ENCODE measurements around the gene PBOV1.

Gene PBOV1

DNA sequence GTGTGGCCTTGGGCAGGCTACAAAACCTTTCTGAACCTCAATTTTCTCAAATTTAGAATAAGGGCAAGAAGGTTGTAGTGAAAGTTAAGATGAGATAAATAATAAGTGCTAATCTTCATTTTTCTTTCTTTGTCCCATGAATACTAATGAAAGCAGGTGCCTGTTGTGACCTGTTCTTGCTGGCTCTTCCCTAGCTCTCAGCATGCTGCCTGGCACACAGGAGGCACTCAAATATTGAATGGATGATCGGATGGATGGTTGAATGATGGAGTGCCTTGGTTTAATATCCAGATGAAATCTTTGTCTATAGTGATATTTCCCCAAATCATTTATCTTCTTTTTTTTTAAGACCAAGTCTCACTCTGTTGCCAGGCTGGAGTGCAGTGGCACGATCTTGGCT, 15.0 kb downstream of the PBOV1 start:
- DNase-seq: no peak

DNA sequence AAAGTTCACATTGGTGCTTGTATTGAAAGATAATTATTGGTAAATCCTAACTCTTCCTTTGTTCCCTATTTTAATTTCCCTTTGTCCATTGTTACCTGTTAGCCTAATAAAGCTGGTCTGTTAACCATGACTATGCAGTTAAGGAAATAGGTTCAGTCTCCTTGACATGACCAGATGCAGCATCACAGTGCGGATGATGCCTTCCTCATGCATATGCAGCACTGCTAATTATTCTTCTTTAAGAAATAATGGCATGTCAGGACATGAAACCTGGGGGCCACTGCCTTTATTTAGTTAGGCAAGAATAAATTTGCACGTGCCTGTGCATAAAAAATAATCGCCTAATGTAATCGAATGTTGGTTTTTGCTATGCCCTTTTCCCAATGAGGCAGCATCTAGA, 16.5 kb downstream of the PBOV1 start:
- no peak for DNase-seq

DNA sequence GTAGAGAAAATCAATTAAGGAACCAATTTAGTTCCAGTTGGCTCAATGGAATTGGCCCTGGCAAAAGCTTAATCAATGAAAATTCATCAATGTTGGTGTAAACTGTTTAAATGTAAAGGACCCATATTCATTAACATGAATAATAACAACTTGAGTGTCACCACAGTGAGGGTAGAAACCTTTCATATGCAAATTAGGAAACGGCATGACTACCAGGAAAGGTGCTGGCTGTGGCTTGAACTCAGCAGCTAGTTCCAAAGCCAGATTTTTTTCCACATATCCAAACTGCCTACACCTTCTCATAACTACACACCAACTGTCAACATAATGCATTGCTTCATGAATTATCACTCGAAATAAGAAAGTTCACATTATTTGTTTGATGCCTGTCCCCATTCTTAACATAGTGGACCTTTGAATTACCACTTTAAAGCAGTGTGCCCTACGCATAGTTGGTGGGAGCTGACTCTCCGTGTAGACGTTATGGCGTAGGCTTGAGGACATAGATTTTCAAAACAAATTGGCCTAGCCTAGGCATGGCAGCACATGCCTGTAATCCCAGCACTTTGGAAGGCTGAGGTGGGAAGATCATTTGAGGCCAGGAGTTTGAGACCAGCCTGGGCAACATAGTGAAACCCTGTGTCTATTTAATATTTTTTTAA, 19.7 kb downstream of the PBOV1 start:
- DNase-seq: no peak

DNA sequence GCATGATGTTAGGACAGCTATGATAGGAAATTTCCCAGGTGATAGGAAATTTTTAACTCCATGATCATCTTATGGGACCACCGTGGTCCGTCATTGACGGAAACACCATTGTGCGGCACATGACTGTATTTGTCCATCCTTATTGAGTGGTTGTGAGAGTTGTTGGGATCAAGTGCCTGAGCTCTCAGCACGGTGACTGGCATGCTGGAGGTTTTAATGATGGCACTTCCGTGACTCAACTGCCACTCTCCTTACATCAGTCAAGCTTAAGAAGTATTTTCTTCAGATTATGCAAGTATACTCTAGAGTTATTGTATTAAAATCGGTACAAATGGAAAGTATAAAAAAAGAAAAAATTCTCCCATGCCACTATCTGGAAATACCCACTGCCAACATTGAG, 20.7 kb downstream of the PBOV1 start:
- DNase-seq: no peak

DNA sequence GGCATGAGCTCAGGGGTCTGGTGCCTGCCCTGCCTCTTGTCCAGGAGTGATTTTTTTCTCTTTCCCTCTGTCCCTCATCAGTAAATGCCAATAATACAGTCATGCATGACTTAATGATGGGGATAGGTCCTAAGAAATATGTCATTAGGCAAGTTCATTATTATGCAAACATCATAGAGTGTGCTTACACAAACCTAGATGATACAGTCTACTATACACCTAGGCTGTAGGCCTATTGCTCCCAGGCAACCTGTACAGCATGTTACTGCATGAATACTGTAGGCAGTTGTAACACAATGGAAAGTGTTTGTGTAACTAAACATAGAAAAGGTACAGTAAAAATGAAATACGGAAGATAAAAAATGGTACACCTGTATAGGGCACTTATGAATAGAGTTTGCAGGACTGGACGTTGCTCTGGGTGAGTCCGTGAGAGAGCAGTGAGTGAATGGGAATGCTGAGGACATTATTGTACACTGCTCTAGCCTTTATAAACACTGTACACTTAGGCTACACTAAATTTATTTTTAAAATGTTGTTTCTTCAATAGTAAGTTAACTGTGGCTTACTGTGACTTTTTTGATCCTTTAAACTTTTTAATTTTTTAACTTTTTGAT, 22.1 kb downstream of the PBOV1 start:
- DNase-seq: no peak

DNA sequence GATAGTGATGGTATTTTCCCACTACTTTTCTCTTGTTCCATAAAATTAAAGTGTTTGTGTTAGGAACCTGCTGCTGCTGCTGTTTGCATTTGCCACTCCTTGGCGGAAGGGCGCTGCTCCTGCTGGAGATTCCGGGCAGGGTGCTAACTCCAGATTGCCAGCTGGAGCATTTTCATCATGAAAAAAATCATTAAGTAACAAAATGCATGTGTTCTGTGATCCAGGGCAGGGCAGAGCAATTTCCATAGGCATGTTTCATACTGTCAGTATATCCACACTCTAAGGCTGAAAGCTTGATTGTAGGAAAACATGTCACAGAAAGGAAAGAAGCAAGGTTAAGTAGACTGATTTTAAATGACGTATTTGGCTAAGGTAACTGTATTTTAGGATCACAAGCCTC, 24.0 kb downstream of the PBOV1 start:
- DNase-seq: no peak

DNA sequence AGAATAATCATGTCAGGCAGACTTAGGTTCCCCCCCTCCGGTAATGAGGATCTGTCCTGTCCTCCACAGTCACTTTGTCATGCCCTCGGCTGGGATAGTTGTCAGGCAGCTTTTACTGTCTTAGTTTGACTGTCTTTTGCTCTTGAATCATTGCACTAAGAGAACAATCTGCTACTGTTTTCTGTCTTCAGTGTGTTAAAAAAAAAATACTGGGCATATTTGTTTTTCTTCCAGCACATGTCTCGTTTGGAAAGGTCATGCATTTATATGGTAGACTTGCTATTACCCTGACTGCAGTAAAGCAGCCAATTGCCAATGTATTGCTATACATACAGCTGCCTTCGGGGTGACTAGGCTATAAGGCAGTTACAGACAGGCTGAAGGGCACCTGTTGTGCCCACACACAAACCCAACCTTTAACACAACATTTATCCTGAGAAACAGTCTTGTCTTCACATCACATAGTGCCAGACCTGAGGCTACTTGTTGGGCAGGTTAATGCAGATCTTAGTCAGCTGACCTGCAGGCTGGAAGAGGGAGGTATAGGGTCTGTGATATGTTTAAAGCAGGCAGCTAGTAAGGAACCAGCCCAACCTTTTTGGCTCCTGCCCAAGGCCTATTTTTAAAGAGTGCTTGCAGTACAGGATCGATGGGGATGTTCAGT, 29.9 kb downstream of the PBOV1 start:
- no peak for DNase-seq

DNA sequence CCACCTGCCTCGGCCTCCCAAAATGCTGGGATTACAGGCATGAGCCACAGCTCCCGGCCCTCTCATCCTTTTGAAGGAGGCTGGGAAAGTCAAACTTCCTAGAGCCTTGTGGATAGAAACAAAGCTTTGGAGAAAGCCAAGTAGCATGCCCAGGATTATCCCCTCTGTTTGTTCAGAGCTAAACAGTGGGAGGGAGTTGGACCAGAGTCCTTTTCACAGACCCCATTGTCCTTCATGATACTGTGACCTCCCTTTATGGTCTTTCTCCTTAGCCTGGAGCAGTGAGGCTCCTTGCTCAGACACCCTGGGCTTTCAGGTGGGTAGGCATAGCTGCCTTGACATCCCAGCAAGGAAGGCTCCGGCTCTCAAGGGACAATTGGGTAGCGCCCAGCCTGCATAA, 31.1 kb downstream of the PBOV1 start:
- no peak for DNase-seq

DNA sequence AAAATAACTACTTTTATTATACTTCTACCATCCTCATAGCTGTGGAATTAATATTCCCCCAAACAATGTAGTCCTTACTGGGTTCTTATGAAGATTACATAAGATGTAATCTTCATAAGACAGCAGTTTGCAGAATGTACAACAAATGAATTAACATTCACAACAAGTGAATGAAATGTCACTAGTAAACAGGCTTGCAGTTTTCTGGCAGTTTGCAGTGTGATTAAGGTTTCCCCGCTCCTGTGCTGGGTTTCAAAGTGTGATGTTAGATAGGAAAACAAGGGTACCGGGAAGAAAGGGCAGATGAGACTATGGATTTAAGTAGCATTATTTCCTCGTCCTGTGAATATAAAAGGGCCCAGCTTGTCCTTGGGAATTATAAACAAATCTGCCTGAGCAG, 34.1 kb downstream of the PBOV1 start:
- DNase-seq: no peak

DNA sequence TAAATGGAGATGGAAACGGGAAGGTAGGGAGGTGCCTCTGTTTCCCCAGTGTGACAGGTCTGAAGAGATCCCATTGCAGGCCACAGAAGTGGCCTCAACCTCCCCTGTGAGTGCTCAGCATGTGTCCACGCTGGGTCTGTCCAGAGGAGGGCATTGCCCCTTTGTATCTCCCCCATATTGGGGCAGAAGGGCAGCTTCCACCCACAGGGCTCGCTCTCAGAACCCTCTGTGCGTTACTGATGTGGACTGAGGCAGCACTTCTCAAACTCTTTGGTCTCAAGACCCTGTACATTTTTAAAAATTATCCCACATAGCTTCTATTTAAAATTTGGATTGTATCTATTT, 34.5 kb downstream of the PBOV1 start:
- no peak for DNase-seq

DNA sequence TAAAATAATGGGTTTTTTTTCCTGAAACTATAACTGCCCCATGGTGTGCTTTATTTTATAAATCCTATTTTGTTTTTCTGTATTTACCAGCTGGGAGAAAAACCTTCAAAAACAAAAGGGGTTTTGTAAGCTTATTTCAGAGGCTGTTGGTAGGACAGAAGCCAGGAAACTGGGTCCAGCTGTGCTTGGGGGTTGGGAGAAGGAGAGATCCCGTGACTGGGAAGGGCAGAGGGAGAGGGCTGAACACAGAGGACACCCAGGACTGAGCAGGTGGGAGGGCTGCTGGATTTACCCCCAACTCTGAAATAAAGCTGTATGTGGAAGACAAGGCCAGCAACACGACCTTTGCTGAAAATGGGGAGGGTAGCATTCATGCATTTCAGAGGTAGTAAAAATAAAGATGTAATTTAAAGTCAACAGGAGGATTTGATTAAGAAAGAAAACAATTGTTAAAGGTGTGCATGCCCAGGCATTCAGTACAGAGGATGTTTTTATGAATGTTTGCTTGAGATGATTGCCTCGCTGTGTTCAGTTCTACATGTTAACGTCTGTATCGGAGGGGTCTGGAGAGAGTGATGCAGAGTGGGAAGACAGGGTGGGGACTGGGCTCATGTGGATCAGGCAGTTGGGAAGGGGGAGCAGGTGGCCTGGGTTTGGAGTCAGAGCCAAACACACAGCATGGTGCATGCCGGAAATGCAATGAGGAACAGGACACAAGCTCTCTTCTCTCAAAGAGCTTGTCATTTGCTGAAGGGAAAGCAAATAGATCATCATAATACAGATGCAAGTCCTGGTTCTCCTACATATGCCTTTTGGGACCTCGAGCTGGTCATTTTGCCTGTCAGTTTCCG, 35.1 kb downstream of the PBOV1 start:
- no peak for DNase-seq

DNA sequence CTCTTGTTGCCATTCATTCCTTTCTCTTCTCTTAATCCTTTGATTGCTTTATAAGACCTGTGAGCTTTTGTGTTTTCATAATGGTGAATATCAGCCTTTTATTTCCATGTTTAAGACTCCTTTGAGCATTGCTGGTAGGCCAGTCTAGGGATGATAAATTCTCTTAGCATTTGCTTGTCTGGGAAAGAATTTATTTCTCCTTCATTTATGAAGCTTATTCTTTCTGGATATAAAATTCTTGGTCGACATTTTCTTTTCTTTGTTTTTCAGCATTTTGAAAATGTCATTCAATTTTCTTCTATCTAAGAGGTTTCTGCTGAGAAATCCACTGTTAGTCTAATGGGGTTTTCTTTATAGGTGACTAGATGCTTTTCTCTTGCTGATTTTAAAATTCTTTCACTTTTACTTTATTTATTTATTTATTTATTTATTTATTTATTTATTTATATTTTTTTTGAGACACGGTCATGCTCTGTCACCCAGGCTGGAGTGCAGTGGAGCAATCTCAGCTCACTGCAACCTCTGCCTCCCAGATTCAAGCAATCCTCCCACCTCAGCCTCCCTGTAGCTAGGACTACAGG, 41.5 kb downstream of the PBOV1 start:
- no peak for DNase-seq

DNA sequence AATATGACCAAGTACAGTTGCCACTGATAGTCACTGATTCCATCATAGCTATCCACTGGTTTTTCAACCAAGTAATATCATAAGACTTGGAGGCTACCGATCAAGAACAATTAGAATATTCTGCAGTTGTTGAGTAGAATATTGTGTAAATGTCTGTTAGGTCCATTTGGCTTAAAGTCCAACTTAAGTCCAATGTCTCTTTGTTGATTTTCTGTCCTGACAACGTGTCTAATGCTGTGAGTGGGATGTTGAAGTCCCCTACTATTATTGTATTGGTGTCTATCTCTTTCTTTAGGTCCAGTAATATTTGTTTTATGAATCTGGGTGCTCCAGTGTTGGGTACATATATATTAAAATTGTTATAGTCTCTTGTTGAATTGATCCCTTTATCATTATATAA, 42.7 kb downstream of the PBOV1 start:
- DNase-seq: no peak

All from activated CD8-positive, alpha-beta memory T cell treated with anti-CD3 and anti-CD28 coated beads for 24 hours (primary cell).